NCI-H187 treated with DMSO at 0.1 percent for 48 hours (cell line): ENCODE data around the gene IL1F10.

Experiments
- DNase-seq: peaks from one replicate; lab custom pipeline; 2025; lab: John Stamatoyannopoulos, UW

Gene IL1F10

DNA sequence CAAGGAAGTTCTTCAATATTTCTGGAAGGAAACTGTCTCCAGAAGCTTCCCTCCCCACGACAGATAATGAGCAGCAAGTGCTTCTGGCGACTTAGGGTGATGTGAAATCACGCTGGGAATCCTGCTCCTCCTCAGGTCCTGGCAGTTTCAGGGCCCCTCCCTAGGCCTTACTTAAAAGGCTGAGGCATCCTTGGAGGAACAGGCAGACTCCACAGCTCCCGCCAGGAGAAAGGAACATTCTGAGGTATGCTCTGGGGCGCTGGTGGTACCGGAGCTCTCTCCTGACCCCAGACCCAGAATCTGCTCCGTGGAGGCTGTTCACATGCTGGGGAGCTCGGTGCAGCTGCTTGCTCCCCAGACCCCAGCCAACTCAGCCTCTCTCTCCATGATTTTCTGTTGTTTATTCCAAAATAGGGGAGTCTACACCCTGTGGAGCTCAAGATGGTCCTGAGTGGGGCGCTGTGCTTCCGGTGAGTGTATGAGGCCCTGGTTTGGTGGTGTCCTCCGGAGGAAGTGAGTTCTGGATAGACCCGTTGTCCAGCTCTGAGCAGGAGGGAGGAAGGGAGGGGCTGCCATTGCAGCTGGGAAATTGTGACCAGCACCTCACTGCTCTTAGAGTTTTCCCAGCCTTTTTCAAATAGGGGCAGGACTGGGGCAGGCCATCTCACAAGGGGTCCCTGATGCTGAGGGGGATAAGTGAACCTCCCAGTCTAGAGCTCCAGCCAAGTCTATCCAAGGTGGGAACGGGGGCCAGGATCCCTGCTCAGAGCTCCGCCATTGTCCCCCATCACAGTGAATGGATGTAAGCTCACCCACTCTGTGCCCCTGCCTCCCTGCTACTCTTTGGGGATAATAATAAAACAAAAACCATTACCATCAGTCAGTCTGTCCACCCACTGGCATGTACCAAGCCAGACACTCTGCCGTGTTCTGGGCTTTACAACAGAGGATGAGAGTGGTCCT lies 8.5 kb upstream of the IL1F10 start, which contains the start of gene IL36RN:
Gene IL36RN (plus strand): TSS at position 201 of the 963 bp plus-strand sequence. CDS start 241 bp downstream, at position 442.
- no peak for DNase-seq

GRCh38 chr2:113060396-113060795 lies 7.4 kb upstream of the IL1F10 start:
- no peak for DNase-seq

- DNase-seq = no peak
Measured at GRCh38 chr2:113060796-113061195, 7.0 kb upstream of the IL1F10 start.

GRCh38 chr2:113061241-113061640 lies 6.5 kb upstream of the IL1F10 start:
- DNase-seq = no peak

GRCh38 chr2:113061896-113062770 lies 5.6 kb upstream of the IL1F10 start:
- no peak for DNase-seq

- no peak for DNase-seq
Measured at GRCh38 chr2:113064281-113064680, 3.5 kb upstream of the IL1F10 start.

GRCh38 chr2:113064898-113065297 lies 2.9 kb upstream of the IL1F10 start:
- DNase-seq = no peak

DNA sequence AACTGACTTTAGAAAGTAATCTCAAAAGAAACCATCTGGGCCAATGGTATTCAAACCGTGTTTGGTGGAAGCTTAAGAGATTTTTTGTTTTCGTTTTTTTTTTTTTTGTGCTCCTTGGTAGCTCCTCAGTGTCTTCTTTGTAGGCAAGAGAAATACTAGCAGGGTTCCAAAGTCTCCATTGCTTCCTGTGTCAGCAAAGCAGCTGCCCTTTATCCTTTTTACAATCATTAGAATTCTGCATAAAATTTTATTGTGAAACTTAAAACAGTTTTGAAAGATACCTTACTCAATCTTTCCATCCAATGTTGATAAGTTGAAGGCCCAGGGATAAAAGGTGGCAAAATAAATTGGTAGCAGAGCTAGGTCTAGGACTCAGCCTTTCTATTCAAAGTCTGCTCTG lies 479 bp downstream of the IL1F10 start:
- no peak for DNase-seq

DNA sequence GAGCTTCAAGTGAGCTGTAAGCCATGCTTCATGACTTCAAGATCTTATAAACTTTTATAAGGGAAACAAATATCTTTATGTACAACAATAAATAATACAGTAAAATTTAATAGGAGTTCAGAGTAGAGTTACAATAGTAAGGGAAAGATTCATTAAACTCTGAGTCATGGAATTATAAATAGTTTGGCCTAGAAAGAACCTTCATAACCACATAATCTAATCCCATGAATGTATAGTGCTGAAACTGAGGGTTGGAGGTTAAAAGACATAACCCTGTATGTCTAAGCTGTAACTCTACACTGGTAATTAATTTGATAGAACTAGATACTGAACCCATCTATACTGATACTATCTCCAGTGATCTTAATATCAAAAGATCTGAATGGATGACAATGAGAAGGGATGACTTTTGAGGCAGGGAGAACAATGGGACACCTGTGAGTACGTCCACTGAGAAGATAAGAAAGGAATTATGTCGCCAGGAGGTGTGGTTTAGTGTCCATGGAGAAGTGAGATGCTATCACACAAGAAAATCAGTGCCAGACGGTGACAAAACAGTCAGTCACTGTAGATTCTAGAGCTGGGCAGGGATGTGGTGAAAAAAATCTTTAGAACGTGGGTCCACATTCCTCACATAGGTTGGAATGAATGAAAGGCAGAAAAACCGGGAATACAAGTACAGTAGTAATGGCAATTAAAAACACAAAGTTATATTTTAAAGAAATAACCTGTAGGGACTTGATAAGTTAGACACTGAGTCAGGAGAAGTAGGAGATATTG lies 1.1 kb downstream of the IL1F10 start:
- no peak for DNase-seq

GRCh38 chr2:113069676-113070605 lies 2.2 kb downstream of the IL1F10 start:
- no peak for DNase-seq

DNA sequence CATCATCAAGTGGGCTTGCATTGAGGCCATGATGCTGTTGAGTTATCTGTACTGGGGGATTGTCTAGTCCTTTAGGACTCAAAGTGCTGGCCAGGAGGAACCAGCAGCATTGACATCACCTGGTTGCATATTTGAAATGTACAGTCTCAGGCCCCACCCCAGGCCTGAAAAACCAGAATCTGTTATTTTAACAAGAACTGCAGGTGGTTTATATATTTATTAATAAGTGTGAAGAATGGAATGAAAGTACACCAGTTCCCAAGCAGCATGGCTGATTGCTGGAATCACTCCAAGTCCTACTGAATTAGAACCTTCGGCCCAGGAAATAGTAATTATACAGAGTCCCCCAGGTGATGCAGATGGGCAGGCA lies 2.8 kb downstream of the IL1F10 start:
- DNase-seq = no peak

GRCh38 chr2:113072584-113072983 lies 4.8 kb downstream of the IL1F10 start:
- no peak for DNase-seq

DNA sequence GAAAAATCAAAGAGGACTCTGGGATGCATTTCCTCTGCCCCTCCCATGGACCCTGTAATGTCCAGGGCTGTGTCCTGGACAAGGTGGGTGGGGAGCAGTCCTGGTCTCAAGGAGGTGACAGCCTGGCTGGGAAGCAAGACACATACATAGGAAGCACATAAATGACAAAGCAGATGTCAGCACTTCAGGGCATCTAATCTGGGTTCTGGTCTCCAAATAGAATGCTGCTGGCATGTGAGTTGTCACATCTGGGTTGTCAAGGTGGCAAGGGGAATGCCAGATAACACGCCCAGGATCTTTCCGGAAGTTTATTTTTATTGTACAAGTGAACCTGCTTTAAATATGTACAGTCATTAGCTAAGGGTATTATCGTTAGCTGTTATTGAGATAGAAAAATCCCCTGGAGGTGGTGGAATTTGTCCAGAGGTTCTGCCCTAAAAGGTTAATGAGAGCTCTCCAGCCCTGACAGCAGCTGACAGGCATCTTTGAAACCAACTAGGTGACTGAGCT lies 5.6 kb downstream of the IL1F10 start:
- no peak for DNase-seq

DNA sequence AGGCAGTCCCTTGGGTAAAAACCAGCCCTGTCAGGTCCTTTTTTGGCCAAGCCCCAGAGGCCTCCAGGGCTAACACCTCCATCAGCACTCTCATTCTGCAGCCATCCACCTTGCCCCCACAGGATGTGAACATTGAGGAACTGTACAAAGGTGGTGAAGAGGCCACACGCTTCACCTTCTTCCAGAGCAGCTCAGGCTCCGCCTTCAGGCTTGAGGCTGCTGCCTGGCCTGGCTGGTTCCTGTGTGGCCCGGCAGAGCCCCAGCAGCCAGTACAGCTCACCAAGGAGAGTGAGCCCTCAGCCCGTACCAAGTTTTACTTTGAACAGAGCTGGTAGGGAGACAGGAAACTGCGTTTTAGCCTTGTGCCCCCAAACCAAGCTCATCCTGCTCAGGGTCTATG lies 7.3 kb downstream of the IL1F10 start:
- DNase-seq = no peak

DNA sequence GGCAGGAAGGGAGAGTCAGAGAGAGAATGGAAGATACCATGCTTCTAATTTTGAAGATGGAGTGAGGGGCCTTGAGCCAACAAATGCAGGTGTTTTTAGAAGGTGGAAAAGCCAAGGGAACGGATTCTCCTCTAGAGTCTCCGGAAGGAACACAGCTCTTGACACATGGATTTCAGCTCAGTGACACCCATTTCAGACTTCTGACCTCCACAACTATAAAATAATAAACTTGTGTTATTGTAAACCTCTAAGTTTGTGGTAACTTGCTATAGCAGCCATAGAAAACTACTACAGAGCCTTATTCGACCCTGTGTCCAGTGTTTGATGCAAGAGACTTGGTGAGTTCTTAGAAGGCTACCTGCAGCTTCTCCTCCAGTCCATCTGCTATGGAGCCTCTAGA lies 7.8 kb downstream of the IL1F10 start:
- no peak for DNase-seq

GRCh38 chr2:113076954-113077669 lies 9.3 kb downstream of the IL1F10 start:
- DNase-seq = no peak

DNA sequence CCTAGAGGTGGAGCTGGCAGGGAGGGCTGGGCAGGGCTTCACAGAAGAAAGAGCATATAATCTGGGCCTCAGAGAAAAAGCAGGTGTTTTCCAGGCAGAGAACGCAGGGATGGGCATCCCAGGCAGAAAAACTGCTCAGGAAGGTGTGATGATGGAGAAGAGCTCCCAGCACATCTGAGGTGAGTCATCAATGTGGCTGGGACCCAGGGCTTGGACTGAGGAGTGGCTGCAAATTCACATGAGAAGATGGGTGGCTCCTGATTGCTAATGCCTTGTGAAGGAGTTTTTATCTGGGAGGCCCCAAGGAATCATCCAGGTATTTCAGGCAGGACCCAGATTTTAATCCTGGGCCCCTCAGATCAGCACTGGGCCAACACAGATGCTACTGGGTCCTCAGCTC lies 10.2 kb downstream of the IL1F10 start:
- no peak for DNase-seq

GRCh38 chr2:113078350-113078839 lies 10.6 kb downstream of the IL1F10 start:
- no peak for DNase-seq

DNA sequence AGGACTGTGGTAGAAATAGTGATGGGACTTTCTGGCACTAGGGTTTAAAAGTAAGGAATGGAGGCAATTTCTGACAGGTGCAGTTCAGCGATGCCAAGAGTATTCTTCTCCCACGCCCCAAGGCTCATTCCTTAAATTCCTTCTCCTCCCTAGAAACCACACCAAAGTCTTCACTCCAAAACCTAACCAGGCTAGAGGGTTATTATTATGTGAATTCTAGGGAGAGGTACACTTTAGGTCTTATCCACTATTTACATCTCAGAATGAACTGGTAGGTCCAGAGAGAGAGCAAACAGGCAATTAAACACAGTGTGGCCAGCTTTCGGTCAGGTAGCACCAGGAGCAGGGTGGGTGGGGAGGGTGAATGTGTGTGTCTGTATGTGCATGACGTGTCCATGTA lies 11.4 kb downstream of the IL1F10 start:
- DNase-seq = no peak

DNA sequence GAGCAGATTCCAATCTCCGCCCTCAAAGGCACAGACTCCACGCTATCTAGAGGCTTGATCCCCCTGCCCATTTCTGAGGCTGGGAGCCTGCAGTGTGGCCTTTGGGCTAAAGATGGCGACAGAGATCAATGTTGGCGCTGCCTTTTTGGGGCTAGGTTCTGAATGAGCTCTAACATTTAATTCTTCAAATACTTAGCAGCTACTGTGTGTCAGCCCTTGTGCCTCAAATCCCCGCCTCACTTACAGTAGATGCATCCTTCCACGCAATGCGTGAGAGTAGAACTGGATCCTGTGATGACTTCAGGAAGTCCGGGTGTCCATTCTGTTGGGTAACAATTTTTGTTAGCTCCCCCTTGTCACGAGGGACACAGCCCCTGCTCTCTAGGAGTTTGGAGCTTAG lies 12.4 kb downstream of the IL1F10 start:
- no peak for DNase-seq
